HepG2 (cell line): ENCODE measurements around the gene NCOA7. TPM values are rescaled to one million over a fixed set of nuclear protein-coding genes. Genes with fewer than 3 reads are reported as not detected.

Source experiments
- CBX1 ChIP-seq: IDR thresholded peaks from one replicate; pipeline ENCODE4 v1.6.1; 2016; ENCODE audit warnings: antibody characterized with exemption, low read depth
- ESRRA ChIP-seq: sonication (generic); formaldehyde crosslinking; IDR thresholded peaks from 2 replicates; pipeline ENCODE4 v1.5.1; 2020; ENCODE audit warnings: mild to moderate bottlenecking, low read depth, missing genetic modification reagents
- FOXP1 ChIP-seq, 2 experiments: fragments of 450-650 bp in 1 of 2; IDR thresholded peaks; 2 replicates each; pipeline ENCODE4 v1.6.1; 2017 to 2018; ENCODE audit warnings: antibody characterized with exemption in 1 of 2
- GATAD1 ChIP-seq: IDR thresholded peaks from 2 replicates; pipeline ENCODE4 v1.6.1; 2016; ENCODE audit warnings: missing genetic modification reagents, missing compliant biosample characterization
- KAT7 ChIP-seq: IDR thresholded peaks from 2 replicates; pipeline ENCODE4 v1.6.1; 2018; ENCODE audit warnings: borderline replicate concordance, missing compliant biosample characterization
- KLF12 ChIP-seq: sonication (generic); formaldehyde crosslinking; IDR thresholded peaks from 2 replicates; pipeline ENCODE4 v1.4.0; 2020; ENCODE audit warnings: missing genetic modification reagents, borderline replicate concordance
- KMT2A ChIP-seq: sonication (generic); formaldehyde crosslinking; IDR thresholded peaks from 2 replicates; pipeline ENCODE4 v1.4.0; 2020; ENCODE audit warnings: missing genetic modification reagents
- MEIS2 ChIP-seq: sonication (generic); formaldehyde crosslinking; IDR thresholded peaks from 2 replicates; pipeline ENCODE4 v1.9.0; 2021; ENCODE audit warnings: mild to moderate bottlenecking, missing genetic modification reagents
- NCOR1 ChIP-seq: fragments of 200-600 bp; sonication (generic); IDR thresholded peaks from 2 replicates; pipeline ENCODE4 v1.7.0; 2017; ENCODE audit warnings: antibody characterized with exemption, low read length, borderline replicate concordance
- NR2F6 ChIP-seq, 2 experiments: IDR thresholded peaks; 2 replicates each; pipeline ENCODE4 v1.6.1; 2016; ENCODE audit warnings: antibody characterized with exemption in 1 of 2, mild to moderate bottlenecking in 1 of 2
- RBFOX2 ChIP-seq: fragments of 200-400 bp; formaldehyde crosslinking; IDR thresholded peaks from 2 replicates; pipeline ENCODE4 v1.6.1; 2017; ENCODE audit warnings: low read depth, mild to moderate bottlenecking, low read length
- REL ChIP-seq: sonication (generic); formaldehyde crosslinking; conservative IDR thresholded peaks from 2 replicates; pipeline ENCODE4 v1.8.0; 2022; ENCODE audit warnings: mild to moderate bottlenecking, missing genetic modification reagents, moderate library complexity
- SPEN ChIP-seq: sonication (generic); formaldehyde crosslinking; IDR thresholded peaks from 2 replicates; pipeline ENCODE4 v1.5.1; 2020; ENCODE audit warnings: low read depth, mild to moderate bottlenecking, missing genetic modification reagents
- ZNF10 ChIP-seq: sonication (generic); formaldehyde crosslinking; IDR thresholded peaks from 2 replicates; pipeline ENCODE4 v1.4.0; 2020; ENCODE audit warnings: mild to moderate bottlenecking, low read depth, missing genetic modification reagents, borderline replicate concordance
- ZNF121 ChIP-seq: sonication (generic); formaldehyde crosslinking; IDR thresholded peaks from 2 replicates; pipeline ENCODE4 v1.5.0; 2020; ENCODE audit warnings: mild to moderate bottlenecking, missing genetic modification reagents
- ZNF615 ChIP-seq: sonication (generic); formaldehyde crosslinking; IDR thresholded peaks from 2 replicates; pipeline ENCODE4 v1.5.0; 2020; ENCODE audit warnings: mild to moderate bottlenecking, missing genetic modification reagents, borderline replicate concordance
- ZNF746 ChIP-seq: sonication (generic); formaldehyde crosslinking; IDR thresholded peaks from 2 replicates; pipeline ENCODE4 v1.8.0; 2022; ENCODE audit warnings: mild to moderate bottlenecking, missing genetic modification reagents
- ZNF772 ChIP-seq: sonication (generic); formaldehyde crosslinking; IDR thresholded peaks from 2 replicates; pipeline ENCODE4 v1.5.0; 2020; ENCODE audit warnings: mild to moderate bottlenecking, missing genetic modification reagents
- ZNF792 ChIP-seq: IDR thresholded peaks from 2 replicates; pipeline ENCODE4 v1.6.1; 2016
- ZSCAN31 ChIP-seq: sonication (generic); formaldehyde crosslinking; IDR thresholded peaks from 2 replicates; pipeline ENCODE4 v1.5.0; 2020; ENCODE audit warnings: low read depth, mild to moderate bottlenecking, missing genetic modification reagents
- polyA plus RNA-seq, 8 experiments: library from polyadenylated mRNA; depleted of rRNA in 3 of 8; stranded (reverse) in 7 of 8; unstranded in 1 of 8; fragments of >200 nt; fragmentation: Illumina TruSeq in 4 of 8; extraction: Trizol in 4 of 8; gene quantifications; 2 replicates each; pipeline versions ENCODE4 v1.2.1 to v1.2.3, GENCODE V29; 2011 to 2016; ENCODE audit warnings: low read depth in 4 of 8, missing spikeins in 1 of 8, mixed read lengths in 1 of 8; ENCODE audit not compliant: insufficient read depth in 1 of 8
- total RNA-seq, 5 experiments: library from RNA; depleted of rRNA; stranded (reverse); fragments of >200 nt; fragmentation: Illumina TruSeq; extraction: Trizol; gene quantifications; 2 replicates each; pipeline ENCODE4 v1.2.3, GENCODE V29; 2016; ENCODE audit warnings: low read depth in 1 of 5
- TF ChIP-seq, protein P1 (sequence below): sonication (generic); formaldehyde crosslinking; conservative IDR thresholded peaks from 2 replicates; pipeline ENCODE4 v1.4.0; 2020; ENCODE audit warnings: mild to moderate bottlenecking, missing genetic modification reagents, moderate library complexity
- TF ChIP-seq, protein P2 (sequence below): sonication (generic); formaldehyde crosslinking; IDR thresholded peaks from 2 replicates; pipeline ENCODE4 v1.8.0; 2022; ENCODE audit warnings: mild to moderate bottlenecking, missing genetic modification reagents, borderline replicate concordance
- TF ChIP-seq, protein P3 (sequence below): IDR thresholded peaks from 2 replicates; pipeline ENCODE4 v1.6.1; 2016; ENCODE audit warnings: mild to moderate bottlenecking
- TF ChIP-seq, protein P4 (sequence below): sonication (generic); formaldehyde crosslinking; IDR thresholded peaks from 2 replicates; pipeline ENCODE4 v1.4.0; 2020; ENCODE audit warnings: low read depth, mild to moderate bottlenecking, missing genetic modification reagents

The NCOA7 gene
- total and polyA plus RNA-seq, 2 of the 13 experiments (the other 11 are each of a cell fraction or from before 2014, with no cell fraction given), result 13.6 to 20.8 TPM

DNA sequence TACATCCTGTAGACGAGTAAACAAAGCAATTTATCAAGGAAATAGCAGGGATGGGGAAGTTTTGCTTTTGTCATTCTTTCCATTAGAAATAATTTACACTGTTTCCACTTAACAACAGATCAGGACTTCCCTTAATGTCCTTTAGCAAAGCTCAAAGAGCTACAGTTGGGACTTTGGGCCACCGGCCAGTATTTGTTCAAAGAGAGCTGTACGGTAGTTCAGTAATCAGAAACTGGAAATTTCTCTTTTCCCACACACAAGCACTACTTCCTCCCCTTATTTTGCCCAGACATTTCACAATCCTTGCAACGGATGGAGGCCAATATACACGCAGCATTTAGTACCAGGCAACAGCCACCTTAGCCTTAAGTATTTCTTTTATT, 153.7 kb downstream of the NCOA7 start (continued):
- TF ChIP-seq, protein P1, sequence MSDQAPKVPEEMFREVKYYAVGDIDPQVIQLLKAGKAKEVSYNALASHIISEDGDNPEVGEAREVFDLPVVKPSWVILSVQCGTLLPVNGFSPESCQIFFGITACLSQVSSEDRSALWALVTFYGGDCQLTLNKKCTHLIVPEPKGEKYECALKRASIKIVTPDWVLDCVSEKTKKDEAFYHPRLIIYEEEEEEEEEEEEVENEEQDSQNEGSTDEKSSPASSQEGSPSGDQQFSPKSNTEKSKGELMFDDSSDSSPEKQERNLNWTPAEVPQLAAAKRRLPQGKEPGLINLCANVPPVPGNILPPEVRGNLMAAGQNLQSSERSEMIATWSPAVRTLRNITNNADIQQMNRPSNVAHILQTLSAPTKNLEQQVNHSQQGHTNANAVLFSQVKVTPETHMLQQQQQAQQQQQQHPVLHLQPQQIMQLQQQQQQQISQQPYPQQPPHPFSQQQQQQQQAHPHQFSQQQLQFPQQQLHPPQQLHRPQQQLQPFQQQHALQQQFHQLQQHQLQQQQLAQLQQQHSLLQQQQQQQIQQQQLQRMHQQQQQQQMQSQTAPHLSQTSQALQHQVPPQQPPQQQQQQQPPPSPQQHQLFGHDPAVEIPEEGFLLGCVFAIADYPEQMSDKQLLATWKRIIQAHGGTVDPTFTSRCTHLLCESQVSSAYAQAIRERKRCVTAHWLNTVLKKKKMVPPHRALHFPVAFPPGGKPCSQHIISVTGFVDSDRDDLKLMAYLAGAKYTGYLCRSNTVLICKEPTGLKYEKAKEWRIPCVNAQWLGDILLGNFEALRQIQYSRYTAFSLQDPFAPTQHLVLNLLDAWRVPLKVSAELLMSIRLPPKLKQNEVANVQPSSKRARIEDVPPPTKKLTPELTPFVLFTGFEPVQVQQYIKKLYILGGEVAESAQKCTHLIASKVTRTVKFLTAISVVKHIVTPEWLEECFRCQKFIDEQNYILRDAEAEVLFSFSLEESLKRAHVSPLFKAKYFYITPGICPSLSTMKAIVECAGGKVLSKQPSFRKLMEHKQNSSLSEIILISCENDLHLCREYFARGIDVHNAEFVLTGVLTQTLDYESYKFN (CRISPR knock-in tag), result peak; percentile 98
- TF ChIP-seq REL (no peak), ZNF615 (CRISPR knock-in tag) (no peak), ZNF746 (CRISPR knock-in tag) (no peak), SPEN (no peak), RBFOX2 (peak; percentile 50; the same call in 1 of the 2 replicates), MEIS2 (CRISPR knock-in tag) (peak; percentile 16; the same call in 1 of the 2 replicates), ZNF121 (CRISPR knock-in tag) (no peak), ZNF10 (CRISPR knock-in tag) (no peak), ZNF792 (CRISPR knock-in tag) (peak; percentile 76; the same call in 1 of the 2 replicates), ESRRA (no peak), NR2F6 (IDR thresholded peaks at IDR 0.05) (peak; percentile 7; the same call in 1 of the 2 replicates), NR2F6 (CRISPR knock-in tag; IDR thresholded peaks at IDR 0.05) (no peak), KAT7 (CRISPR knock-in tag) (0 out of 2 replicates have a peak, but pooled peaks have one; percentile 49), FOXP1 (IDR thresholded peaks at IDR 0.05) (no peak), FOXP1 (CRISPR knock-in tag; IDR thresholded peaks at IDR 0.05) (peak; percentile 74), CBX1 (no peak), KLF12 (no peak), ZNF772 (CRISPR knock-in tag) (peak; percentile 54; the same call in 1 of the 2 replicates), GATAD1 (CRISPR knock-in tag) (peak; percentile 37; the same call in 1 of the 2 replicates), NCOR1 (peak; percentile 94), KMT2A (CRISPR knock-in tag) (0 out of 2 replicates have a peak, but pooled peaks have one; percentile 53), ZSCAN31 (0 out of 2 replicates have a peak, but pooled peaks have one; percentile 53)
- TF ChIP-seq, protein P2, sequence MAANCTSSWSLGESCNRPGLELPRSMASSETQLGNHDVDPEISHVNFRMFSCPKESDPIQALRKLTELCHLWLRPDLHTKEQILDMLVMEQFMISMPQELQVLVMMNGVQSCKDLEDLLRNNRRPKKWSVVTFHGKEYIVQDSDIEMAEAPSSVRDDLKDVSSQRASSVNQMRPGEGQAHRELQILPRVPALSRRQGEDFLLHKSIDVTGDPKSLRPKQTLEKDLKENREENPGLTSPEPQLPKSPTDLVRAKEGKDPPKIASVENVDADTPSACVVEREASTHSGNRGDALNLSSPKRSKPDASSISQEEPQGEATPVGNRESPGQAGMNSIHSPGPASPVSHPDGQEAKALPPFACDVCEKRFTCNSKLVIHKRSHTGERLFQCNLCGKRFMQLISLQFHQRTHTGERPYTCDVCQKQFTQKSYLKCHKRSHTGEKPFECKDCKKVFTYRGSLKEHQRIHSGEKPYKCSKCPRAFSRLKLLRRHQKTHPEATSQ (CRISPR knock-in tag), result peak; percentile 99; the same call in 1 of the 2 replicates
- TF ChIP-seq, protein P3, sequence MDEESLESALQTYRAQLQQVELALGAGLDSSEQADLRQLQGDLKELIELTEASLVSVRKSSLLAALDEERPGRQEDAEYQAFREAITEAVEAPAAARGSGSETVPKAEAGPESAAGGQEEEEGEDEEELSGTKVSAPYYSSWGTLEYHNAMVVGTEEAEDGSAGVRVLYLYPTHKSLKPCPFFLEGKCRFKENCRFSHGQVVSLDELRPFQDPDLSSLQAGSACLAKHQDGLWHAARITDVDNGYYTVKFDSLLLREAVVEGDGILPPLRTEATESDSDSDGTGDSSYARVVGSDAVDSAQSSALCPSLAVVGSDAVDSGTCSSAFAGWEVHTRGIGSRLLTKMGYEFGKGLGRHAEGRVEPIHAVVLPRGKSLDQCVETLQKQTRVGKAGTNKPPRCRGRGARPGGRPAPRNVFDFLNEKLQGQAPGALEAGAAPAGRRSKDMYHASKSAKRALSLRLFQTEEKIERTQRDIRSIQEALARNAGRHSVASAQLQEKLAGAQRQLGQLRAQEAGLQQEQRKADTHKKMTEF (CRISPR knock-in tag), result peak; percentile 92
- TF ChIP-seq, protein P4, sequence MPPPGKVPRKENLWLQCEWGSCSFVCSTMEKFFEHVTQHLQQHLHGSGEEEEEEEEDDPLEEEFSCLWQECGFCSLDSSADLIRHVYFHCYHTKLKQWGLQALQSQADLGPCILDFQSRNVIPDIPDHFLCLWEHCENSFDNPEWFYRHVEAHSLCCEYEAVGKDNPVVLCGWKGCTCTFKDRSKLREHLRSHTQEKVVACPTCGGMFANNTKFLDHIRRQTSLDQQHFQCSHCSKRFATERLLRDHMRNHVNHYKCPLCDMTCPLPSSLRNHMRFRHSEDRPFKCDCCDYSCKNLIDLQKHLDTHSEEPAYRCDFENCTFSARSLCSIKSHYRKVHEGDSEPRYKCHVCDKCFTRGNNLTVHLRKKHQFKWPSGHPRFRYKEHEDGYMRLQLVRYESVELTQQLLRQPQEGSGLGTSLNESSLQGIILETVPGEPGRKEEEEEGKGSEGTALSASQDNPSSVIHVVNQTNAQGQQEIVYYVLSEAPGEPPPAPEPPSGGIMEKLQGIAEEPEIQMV, result no peak
